ENCODE data around the gene PRKCZ.

Gene PRKCZ

GRCh38 chr1:2025491-2025981 lies 24.7 kb upstream of the PRKCZ start:
- no peak for DNase-seq

GRCh38 chr1:2027961-2028583 lies 22.1 kb upstream of the PRKCZ start:
- no peak for DNase-seq

GRCh38 chr1:2028870-2029560 lies 21.2 kb upstream of the PRKCZ start:
- DNase-seq, result no peak

GRCh38 chr1:2029561-2029960 lies 20.6 kb upstream of the PRKCZ start:
- DNase-seq, result no peak

- DNase-seq, result no peak
Observed at GRCh38 chr1:2030076-2030871, 19.9 kb upstream of the PRKCZ start.

GRCh38 chr1:2031546-2032540 lies 18.4 kb upstream of the PRKCZ start:
- DNase-seq, result no peak

- no peak for DNase-seq
Observed at GRCh38 chr1:2032737-2033136, 17.5 kb upstream of the PRKCZ start.

- no peak for DNase-seq
Observed at GRCh38 chr1:2033165-2033564, 17.0 kb upstream of the PRKCZ start.

GRCh38 chr1:2036287-2036686 lies 13.9 kb upstream of the PRKCZ start:
- no peak for DNase-seq

GRCh38 chr1:2037314-2037979 lies 12.8 kb upstream of the PRKCZ start:
- DNase-seq, result no peak

- DNase-seq, result no peak
Observed at GRCh38 chr1:2038229-2038628, 12.0 kb upstream of the PRKCZ start.

- no peak for DNase-seq
Observed at GRCh38 chr1:2039251-2039650, 11.0 kb upstream of the PRKCZ start.

- no peak for DNase-seq
Observed at GRCh38 chr1:2041305-2041704, 8.9 kb upstream of the PRKCZ start.

- DNase-seq, result no peak
Observed at GRCh38 chr1:2041887-2042286, 8.3 kb upstream of the PRKCZ start.

- DNase-seq, result no peak
Observed at GRCh38 chr1:2042830-2043773, 7.1 kb upstream of the PRKCZ start.

- no peak for DNase-seq
Observed at GRCh38 chr1:2043886-2044285, 6.3 kb upstream of the PRKCZ start.

GRCh38 chr1:2044510-2045319 lies 5.5 kb upstream of the PRKCZ start:
- DNase-seq, result no peak

- no peak for DNase-seq
Observed at GRCh38 chr1:2045468-2046173, 4.6 kb upstream of the PRKCZ start.
